AG09319 (cell line): ENCODE data around the gene ALDH2.

Experiments used
- DNase-seq: peaks from one replicate; pipeline ENCODE4 v3.0.0-alpha.2; 2010; ENCODE audit warnings: low read depth; ENCODE audit errors: extremely low read depth
- CTCF ChIP-seq: IDR thresholded peaks from 2 replicates; pipeline ENCODE4 v1.5.1; 2011; ENCODE audit warnings: low read depth, mild to moderate bottlenecking, inconsistent platforms, low read length, moderate library complexity

ALDH2 gene

GRCh38 chr12:111850526-111850925, 83.8 kb downstream of the ALDH2 start:
- no peak for DNase-seq
- no peak for TF ChIP-seq CTCF

- no peak for TF ChIP-seq CTCF
- DNase-seq, result no peak
Observed at GRCh38 chr12:111858186-111858585, 91.5 kb downstream of the ALDH2 start.

GRCh38 chr12:111858778-111859177, 92.0 kb downstream of the ALDH2 start:
- TF ChIP-seq CTCF, result no peak
- no peak for DNase-seq

GRCh38 chr12:111864913-111865312, 98.2 kb downstream of the ALDH2 start:
- TF ChIP-seq CTCF, result no peak
- no peak for DNase-seq
